HG02938 (cell line): Measurements from ENCODE around the gene TEC.
"Not testable (repeated sequence)": the region's sequence is repeated elsewhere in the genome, so short reads cannot be mapped to it uniquely, and the experiment has no call there.

Source experiments
- ATAC-seq: cut with Tn5 transposase; IDR thresholded peaks from one replicate; pipeline ENCODE4 v1.9.1; 2021; ENCODE audit warnings: mild to moderate bottlenecking, moderate library complexity; ENCODE audit not compliant: unreplicated experiment

The TEC gene

GRCh38 chr4:48268956-48269860 lies at the start of gene TEC:
Gene TEC, minus strand, starts transcription at chr4:48269838. Its CDS starts 41,224 bp downstream, at chr4:48228614.
- peak; percentile 29 for ATAC-seq

GRCh38 chr4:48315728-48316630 lies 46.3 kb upstream of the TEC start:
- ATAC-seq: peak; percentile 73

GRCh38 chr4:48314746-48315145 lies 45.1 kb upstream of the TEC start:
- not testable (repeated sequence) for ATAC-seq

DNA sequence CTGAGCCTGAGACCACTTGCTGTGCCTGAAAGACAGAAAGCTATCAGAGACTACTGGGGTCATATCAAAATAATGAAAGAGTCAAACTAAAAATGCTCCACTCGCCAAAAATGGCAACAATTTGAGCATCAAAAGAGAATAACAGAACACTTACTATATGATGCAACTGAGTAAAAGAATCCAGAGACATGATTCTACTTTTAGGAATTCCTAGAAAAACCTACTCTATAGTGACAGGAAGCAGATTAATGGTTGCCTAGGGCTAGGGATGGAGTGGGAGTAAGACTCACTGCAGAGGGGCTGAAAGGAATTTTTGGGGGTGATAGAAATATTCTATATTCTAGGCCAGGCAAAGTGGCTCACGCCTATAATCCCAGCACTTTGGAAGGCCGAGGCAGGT lies 42.3 kb upstream of the TEC start:
- ATAC-seq: no peak

GRCh38 chr4:48308901-48309300 lies 39.3 kb upstream of the TEC start:
- ATAC-seq: no peak

GRCh38 chr4:48307528-48307927 lies 37.9 kb upstream of the TEC start:
- ATAC-seq: no peak

- ATAC-seq: no peak
Observed at GRCh38 chr4:48305508-48305907, 35.9 kb upstream of the TEC start.

DNA sequence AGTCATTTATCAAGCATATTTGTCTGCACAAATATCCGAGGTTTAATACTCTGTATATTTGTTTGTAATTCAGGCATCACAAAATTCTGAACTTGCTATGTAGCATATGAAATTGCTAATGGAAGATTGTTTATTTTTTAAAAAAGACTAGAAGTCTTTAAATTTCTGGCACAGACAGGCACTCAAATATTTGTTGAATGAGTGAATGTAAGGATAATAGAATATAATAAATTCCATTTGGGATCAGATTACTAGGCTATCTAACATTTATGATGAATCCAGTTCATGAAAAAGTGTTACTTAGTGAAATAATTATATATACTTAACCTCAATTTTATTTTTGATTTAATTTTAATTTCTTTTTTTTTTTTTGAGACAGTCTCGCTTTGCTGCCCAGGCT lies 30.4 kb upstream of the TEC start:
- ATAC-seq: no peak

DNA sequence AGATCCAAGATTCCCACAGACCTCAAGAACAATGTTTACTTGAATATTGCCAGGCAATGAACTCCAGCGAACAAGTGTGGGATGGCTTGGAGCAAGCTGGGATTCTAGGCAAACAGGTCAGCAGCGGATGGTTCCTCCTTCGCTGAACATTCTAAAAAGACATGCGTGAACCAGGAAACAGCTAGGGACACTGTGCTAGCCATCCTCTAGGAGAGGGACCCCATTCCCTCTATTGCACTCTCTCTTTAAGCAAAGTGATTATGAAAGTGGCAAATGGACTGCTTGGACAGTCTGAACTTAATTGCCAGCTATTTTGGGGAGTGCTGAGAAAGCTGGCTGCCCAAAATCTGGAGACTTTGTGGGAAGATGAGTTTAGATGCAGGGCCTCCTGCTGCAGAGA lies 29.9 kb upstream of the TEC start:
- no peak for ATAC-seq

GRCh38 chr4:48297256-48297846 lies 27.7 kb upstream of the TEC start:
- ATAC-seq: no peak

- peak; percentile 92 for ATAC-seq
Observed at GRCh38 chr4:48296365-48296764, 26.7 kb upstream of the TEC start.

GRCh38 chr4:48295116-48295515 lies 25.5 kb upstream of the TEC start:
- ATAC-seq: no peak

GRCh38 chr4:48292218-48292790 lies 22.7 kb upstream of the TEC start:
- not testable (repeated sequence) for ATAC-seq

DNA sequence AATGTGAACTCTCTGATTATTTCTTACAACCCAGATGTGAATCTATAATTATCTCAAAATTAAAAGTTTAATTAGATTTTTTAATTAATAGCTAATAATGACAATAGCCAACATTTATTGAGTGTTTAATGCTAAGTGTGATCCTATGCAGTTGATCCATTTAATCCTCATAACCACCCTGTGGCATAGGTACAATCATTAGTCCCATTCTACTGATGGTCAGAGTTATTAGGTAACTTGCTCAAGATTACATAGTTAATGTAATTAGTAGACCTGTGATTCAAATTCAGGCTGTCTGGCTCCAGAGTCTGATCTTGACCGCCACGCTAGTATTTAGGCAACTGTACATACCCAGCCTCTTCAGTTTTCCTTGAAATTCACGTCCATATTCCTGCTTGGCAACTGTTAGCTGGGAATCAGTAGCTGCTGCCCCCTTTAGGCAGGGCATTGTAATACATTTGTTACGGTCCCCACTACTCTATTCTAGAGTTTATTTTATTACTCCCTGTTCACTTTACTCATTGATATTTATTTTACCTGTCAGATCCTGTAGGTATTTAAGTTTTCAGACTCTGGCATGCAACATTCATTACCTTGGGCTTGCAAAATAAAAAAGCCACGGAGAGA lies 20.6 kb upstream of the TEC start:
- no peak for ATAC-seq

DNA sequence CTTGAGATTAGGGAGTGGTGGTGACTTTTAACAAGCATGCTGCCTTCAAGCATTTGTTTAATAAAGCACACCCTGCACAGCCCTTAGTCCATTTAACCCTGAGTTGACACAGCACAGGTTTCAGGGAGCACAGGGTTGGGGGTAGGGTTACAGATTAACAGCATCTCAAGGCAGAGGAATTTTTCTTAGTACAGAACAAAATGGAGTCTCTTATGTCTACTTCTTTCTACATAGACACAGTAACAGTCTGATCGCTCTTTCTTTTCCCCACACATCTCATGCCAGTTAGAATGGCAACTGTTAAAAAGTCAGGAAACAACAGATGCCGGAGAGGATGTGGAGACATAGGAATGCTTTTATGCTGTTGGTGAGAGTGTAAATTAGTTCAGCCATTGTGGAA lies 16.4 kb upstream of the TEC start:
- ATAC-seq: not testable (repeated sequence)

GRCh38 chr4:48285640-48286039 lies 16.0 kb upstream of the TEC start:
- ATAC-seq: not testable (repeated sequence)

GRCh38 chr4:48275686-48276085 lies 6.0 kb upstream of the TEC start:
- ATAC-seq: no peak

- no peak for ATAC-seq
Observed at GRCh38 chr4:48275247-48275646, 5.6 kb upstream of the TEC start.

GRCh38 chr4:48271626-48272025 lies 2.0 kb upstream of the TEC start:
- no peak for ATAC-seq

DNA sequence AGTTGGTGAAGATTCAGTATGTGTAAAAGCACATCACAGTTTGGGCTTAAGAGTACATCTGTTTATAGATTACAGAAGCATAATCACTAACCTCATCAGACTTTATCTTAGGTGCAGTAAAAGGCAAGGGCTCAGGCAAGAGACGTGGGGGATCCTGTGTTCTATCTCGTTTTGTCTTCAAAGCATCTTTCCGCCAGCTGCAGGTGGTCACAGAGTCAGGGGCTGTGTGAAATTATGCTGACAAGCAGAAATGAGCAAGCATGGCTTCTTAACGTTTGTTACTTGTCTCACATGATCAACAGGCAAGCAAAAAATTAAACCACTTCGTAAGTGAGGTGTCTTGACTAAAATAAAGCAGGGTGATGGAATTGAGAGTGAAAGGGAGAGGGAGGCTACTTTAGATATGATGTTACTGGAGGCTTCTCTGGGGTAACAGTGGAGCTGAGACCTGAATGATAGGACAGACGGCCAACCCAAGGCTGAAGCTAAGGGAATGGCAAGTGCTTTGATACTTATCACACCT lies 1.4 kb upstream of the TEC start:
- ATAC-seq: peak; percentile 31
